ENCODE results near the gene NDUFB11. TPM values are rescaled to one million over a fixed set of nuclear protein-coding genes. Genes with fewer than 3 reads are reported as not detected.

The NDUFB11 gene
- total and polyA plus RNA-seq, 9 of the 15 experiments (the other 6 are each of a cell fraction or from before 2014, with no cell fraction given): 20.9 to 269 (median 86.8) TPM

DNA sequence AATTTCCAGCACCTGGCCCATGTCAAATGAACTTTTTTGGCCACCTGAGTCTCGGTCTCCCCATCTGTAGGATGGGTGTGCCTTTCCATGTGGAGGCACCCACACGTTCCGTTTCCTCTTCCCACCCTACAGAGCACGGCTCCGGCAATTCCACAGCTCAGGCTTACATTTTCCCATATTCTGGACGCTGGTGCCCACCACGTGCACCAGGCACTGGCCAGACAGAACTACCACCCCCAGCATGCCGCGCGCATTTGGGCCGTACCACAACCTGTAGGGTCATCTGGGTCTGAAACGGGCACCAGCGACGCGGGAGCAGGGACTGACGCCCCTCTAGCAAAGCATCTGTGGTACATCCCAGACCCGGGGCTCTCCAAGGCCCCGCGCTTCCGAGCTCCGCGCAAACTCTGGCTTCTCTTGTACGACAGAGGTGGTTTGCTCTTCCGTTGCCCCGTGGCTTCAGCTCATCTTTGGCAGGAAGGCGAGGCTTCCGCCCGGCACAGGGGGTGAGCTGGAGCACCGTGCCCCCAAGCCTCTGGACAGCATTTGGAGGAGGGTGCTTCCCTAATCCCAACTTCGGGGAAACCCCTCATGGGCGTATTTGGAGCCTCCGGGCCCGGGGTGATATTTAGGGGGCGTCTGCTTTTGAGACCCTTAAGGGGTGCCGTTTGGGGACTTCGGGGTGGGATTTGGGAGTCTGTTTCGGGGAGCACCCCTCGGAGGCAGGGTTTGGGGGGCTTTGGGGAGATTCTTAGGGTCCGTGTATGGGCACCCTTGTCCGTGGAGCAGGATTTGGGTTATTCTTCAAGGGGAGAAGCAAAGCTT lies 46.2 kb upstream of the NDUFB11 start (continued):
- TF ChIP-seq E4F1 (CRISPR knock-in tag; IDR thresholded peaks at IDR 0.05; ENCODE audit: borderline replicate concordance) (no peak), TFAM (CRISPR knock-in tag; conservative IDR thresholded peaks at IDR 0.05) (no peak), BHLHE40 (IDR thresholded peaks at IDR 0.05; ENCODE audit: low read length) (peak; percentile 88), NFE2 (IDR thresholded peaks at IDR 0.05; ENCODE audit: low read depth) (no peak), ZBTB26 (CRISPR knock-in tag; IDR thresholded peaks at IDR 0.05) (no peak), ZC3H4 (CRISPR knock-in tag; IDR thresholded peaks at IDR 0.05; ENCODE audit: borderline replicate concordance) (no peak), FOXA1 (IDR thresholded peaks at IDR 0.05; ENCODE audit: borderline replicate concordance) (no peak), MAFK (IDR thresholded peaks at IDR 0.05; ENCODE audit: low read length) (no peak), FUS (optimal IDR thresholded peaks at IDR 0.05; ENCODE audit: low read depth, low read length) (no peak), ZNF717 (CRISPR knock-in tag; IDR thresholded peaks at IDR 0.05) (no peak), E2F4 (CRISPR knock-in tag; IDR thresholded peaks at IDR 0.05; ENCODE audit: low read depth) (no peak), ARNT (IDR thresholded peaks at IDR 0.05) (no peak), POLR2H (tag; IDR thresholded peaks at IDR 0.05; ENCODE audit: low read depth) (no peak), SRSF7 (optimal IDR thresholded peaks at IDR 0.05; ENCODE audit: low read depth, low read length) (no peak), PTTG1 (tag; IDR thresholded peaks at IDR 0.05; ENCODE audit: low read depth) (no peak), FOS (IDR thresholded peaks at IDR 0.05; ENCODE audit: extremely low read depth, insufficient read length) (no peak), ETV5 (CRISPR knock-in tag; IDR thresholded peaks at IDR 0.05; ENCODE audit: low read depth) (no peak), ZNF766 (CRISPR knock-in tag; conservative IDR thresholded peaks at IDR 0.05) (no peak), U2AF2 (optimal IDR thresholded peaks at IDR 0.05; ENCODE audit: low read depth, low read length) (no peak), LARP7 (IDR thresholded peaks at IDR 0.05) (no peak), RBBP5 (IDR thresholded peaks at IDR 0.05; ENCODE audit: borderline replicate concordance, insufficient read depth, low read length, poor library complexity, severe bottlenecking) (no peak), CBX1 (IDR thresholded peaks at IDR 0.05; ENCODE audit: low read depth) (no peak), ELF1 (tag; IDR thresholded peaks at IDR 0.05) (no peak; the same call in 1 of the 2 replicates)
